ENCODE results near the gene ETFB. TPM values are rescaled to one million over a fixed set of nuclear protein-coding genes. Genes with fewer than 3 reads are reported as not detected.
"Not testable (repeated sequence)": the region's sequence is repeated elsewhere in the genome, so short reads cannot be mapped to it uniquely, and the experiment has no call there.

ETFB gene
- total and polyA plus RNA-seq, 2 experiments from 2014 or later, result 84.3 to 146 TPM

DNA sequence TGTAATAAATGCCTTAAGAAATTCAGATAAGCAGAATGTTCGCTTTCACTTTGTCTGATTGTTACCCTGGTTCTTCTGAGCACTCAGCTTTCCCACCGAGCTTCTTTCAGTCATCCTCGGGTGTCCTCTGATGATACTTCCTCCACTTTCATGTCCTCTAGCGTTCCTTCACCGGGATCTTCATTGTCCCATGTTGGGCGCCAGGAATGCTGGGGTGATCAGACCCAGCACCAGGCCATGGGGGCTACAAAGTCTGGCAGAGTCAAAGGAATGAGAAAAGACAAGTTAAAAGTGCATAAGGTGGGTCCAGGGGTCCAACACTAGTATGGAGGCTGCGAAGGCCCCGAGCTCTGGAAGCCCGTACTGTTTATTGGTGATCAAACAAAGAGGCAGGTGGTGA, 35.9 kb upstream of the ETFB start:
- no peaks in the 10 kb centered on the region for H3K79me2 ChIP-seq (ENCODE audit: insufficient read depth)
- H3F3A ChIP-seq (ENCODE audit: insufficient read depth), result no peaks in the 10 kb centered on the region
- no peaks in the 10 kb centered on the region for H3K9me3 ChIP-seq (ENCODE audit: low read depth)
- H3K4me2 ChIP-seq (ENCODE audit: unreplicated experiment), result no peak overlapping the region
- H3K4me3 ChIP-seq, result no peak overlapping the region
- H4K20me1 ChIP-seq (ENCODE audit: insufficient read depth), result no peaks in the 10 kb centered on the region
- no peak for DNase-seq
- no peak overlapping the region for H2AFZ ChIP-seq
- no peak overlapping the region for H3K27ac ChIP-seq
- no peaks in the 10 kb centered on the region for H3K36me3 ChIP-seq (ENCODE audit: low read depth)
- in situ Hi-C loops (cut with MboI), result no loop called here
- no peak for TF ChIP-seq EZH2phosphoT487 (IDR thresholded peaks at IDR 0.05; ENCODE audit: insufficient read depth, low read depth)
- no peak for TF ChIP-seq EZH2 (IDR thresholded peaks at IDR 0.05; ENCODE audit: insufficient read depth, poor library complexity, severe bottlenecking)
- no peaks in the 10 kb centered on the region for H3K9me2 ChIP-seq (ENCODE audit: insufficient read depth)
- no peaks in the 10 kb centered on the region for H3K4me1 ChIP-seq (ENCODE audit: insufficient read depth)
- H3K27me3 ChIP-seq (replicated peaks; ENCODE audit: insufficient read depth), result no peaks in the 10 kb centered on the region
- H3K9ac ChIP-seq, result no peak overlapping the region
- WGBS, 2 experiments (ENCODE audit: low coverage in 1 of 2, low lambda C conversion rate in 2 of 2, missing lambda C conversion rate in 2 of 2), result 78 to 80% methylated on average over 9 of the region's 9 CpGs

DNA sequence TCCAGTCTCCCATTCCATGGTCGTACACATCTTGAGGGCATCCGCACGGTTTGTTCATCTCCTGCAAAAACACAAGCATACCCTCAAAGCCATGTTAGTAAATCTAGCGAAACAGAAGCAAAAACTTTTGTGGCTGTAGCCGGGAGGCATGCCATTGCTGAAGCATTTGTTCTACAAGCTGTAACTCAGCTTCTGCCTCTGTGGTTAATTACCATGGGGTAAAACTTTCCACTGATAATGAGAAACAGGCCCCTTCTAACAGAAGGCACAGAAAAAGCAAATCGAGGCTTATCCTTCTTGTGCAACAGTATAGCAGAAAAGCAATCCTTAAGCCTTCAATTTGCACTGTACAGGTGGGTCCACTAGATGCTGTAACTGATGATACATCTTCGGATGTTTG, 33.7 kb upstream of the ETFB start:
- H3K79me2 ChIP-seq (ENCODE audit: insufficient read depth); H3K9me3 ChIP-seq (ENCODE audit: low read depth); in situ Hi-C loops (cut with MboI); H3K9ac ChIP-seq; H4K20me1 ChIP-seq (ENCODE audit: insufficient read depth); H3K4me1 ChIP-seq (ENCODE audit: insufficient read depth); H3K27me3 ChIP-seq (replicated peaks; ENCODE audit: insufficient read depth); DNase-seq; H3K9me2 ChIP-seq (ENCODE audit: insufficient read depth); H3K27ac ChIP-seq; H3K4me3 ChIP-seq; H2AFZ ChIP-seq; H3K4me2 ChIP-seq (ENCODE audit: unreplicated experiment); H3F3A ChIP-seq (ENCODE audit: insufficient read depth); H3K36me3 ChIP-seq (ENCODE audit: low read depth): not testable (repeated sequence)
- WGBS, 2 experiments (ENCODE audit: low coverage in 1 of 2, low lambda C conversion rate in 2 of 2, missing lambda C conversion rate in 2 of 2), result 13 to 23% methylated on average over 7 of the region's 7 CpGs

DNA sequence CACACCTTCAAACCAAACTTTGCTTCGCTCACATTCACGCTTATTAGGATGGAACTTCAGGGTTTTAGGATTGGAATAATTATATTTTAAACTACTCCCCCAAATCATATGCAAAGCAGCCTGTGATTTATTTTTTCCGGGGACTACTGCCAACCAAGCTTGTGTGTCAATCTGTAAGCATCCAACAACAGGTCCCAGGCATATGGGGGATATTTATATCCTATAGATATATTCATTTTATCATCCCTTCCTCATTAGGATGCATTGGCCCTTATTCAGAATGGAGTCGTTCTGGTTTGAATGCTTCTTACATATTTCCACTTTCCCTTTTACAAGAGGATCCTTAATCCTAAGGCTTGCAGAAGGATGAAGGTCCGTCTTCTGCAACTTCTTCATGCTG, 33.0 kb upstream of the ETFB start:
- TF ChIP-seq EZH2phosphoT487 (IDR thresholded peaks at IDR 0.05; ENCODE audit: insufficient read depth, low read depth) (no peak), EZH2 (IDR thresholded peaks at IDR 0.05; ENCODE audit: insufficient read depth, poor library complexity, severe bottlenecking) (no peak)
- DNase-seq, result no peak
- Histone ChIP-seq H3K27ac (no peak overlapping the region), H4K20me1 (ENCODE audit: insufficient read depth) (no peaks in the 10 kb centered on the region), H3K9me3 (ENCODE audit: low read depth) (no peaks in the 10 kb centered on the region), H3K9ac (no peak overlapping the region), H3K4me1 (ENCODE audit: insufficient read depth) (no peaks in the 10 kb centered on the region), H3K9me2 (ENCODE audit: insufficient read depth) (no peaks in the 10 kb centered on the region), H3K79me2 (ENCODE audit: insufficient read depth) (no peaks in the 10 kb centered on the region), H3K4me2 (ENCODE audit: unreplicated experiment) (no peak overlapping the region), H2AFZ (no peak overlapping the region), H3F3A (ENCODE audit: insufficient read depth) (no peaks in the 10 kb centered on the region), H3K27me3 (replicated peaks; ENCODE audit: insufficient read depth) (no peaks in the 10 kb centered on the region), H3K4me3 (no peak overlapping the region), H3K36me3 (ENCODE audit: low read depth) (no peaks in the 10 kb centered on the region)
- in situ Hi-C loops (cut with MboI), result no loop called here
- WGBS, 2 experiments (ENCODE audit: low coverage in 1 of 2, low lambda C conversion rate in 2 of 2, missing lambda C conversion rate in 2 of 2), result 26 to 31% methylated on average over 5 of the region's 5 CpGs

DNA sequence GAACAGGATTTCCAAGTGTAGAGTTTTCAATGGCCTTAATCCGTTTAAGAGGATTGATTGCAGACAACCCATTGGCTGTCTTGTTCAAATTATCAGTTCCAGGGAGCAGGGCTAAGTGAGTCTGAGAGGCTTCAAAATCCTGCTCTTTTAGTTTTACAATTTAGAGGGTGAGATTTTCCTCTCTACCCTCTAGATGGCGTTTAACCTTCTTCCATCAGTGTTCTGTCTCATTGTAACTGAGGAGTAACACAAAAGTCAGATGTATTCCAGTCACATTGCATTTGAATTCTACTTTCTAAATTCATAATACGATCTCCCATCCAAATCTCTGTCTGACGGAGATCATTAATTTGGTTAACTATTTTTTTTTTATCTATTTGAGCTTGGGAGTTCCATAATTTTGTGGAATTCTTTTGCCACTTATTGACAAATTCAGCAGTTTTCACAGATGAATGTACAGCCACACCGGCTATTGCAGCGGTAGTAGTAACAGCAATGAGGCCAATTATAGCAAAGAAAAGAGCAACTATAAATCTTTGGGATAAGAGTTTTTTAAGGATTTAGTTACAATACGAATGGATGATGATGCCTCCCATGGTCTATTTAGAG, 32.0 kb upstream of the ETFB start:
- in situ Hi-C loops (cut with MboI), result no loop called here
- H3K79me2 ChIP-seq (ENCODE audit: insufficient read depth), result no peaks in the 10 kb centered on the region
- H4K20me1 ChIP-seq (ENCODE audit: insufficient read depth), result no peaks in the 10 kb centered on the region
- DNase-seq, result peak; percentile 65
- no peaks in the 10 kb centered on the region for H3K9me2 ChIP-seq (ENCODE audit: insufficient read depth)
- H3K36me3 ChIP-seq (ENCODE audit: low read depth), result no peaks in the 10 kb centered on the region
- no peaks in the 10 kb centered on the region for H3K27me3 ChIP-seq (replicated peaks; ENCODE audit: insufficient read depth)
- WGBS, 2 experiments (ENCODE audit: low coverage in 1 of 2, low lambda C conversion rate in 2 of 2, missing lambda C conversion rate in 2 of 2), result 3 to 4% methylated on average over 7 of the region's 7 CpGs
- H3K4me3 ChIP-seq, result no peak overlapping the region
- H3F3A ChIP-seq (ENCODE audit: insufficient read depth), result no peaks in the 10 kb centered on the region
- H3K4me1 ChIP-seq (ENCODE audit: insufficient read depth), result no peaks in the 10 kb centered on the region
- no peak overlapping the region for H3K4me2 ChIP-seq (ENCODE audit: unreplicated experiment)
- no peak for TF ChIP-seq EZH2phosphoT487 (IDR thresholded peaks at IDR 0.05; ENCODE audit: insufficient read depth, low read depth)
- no peak for TF ChIP-seq EZH2 (IDR thresholded peaks at IDR 0.05; ENCODE audit: insufficient read depth, poor library complexity, severe bottlenecking)
- no peak overlapping the region for H3K9ac ChIP-seq
- H2AFZ ChIP-seq, result 0 out of 2 replicates have a peak overlapping the region, but pooled peaks have one; percentile 20
- no peak overlapping the region for H3K27ac ChIP-seq
- H3K9me3 ChIP-seq (ENCODE audit: low read depth), result no peaks in the 10 kb centered on the region

DNA sequence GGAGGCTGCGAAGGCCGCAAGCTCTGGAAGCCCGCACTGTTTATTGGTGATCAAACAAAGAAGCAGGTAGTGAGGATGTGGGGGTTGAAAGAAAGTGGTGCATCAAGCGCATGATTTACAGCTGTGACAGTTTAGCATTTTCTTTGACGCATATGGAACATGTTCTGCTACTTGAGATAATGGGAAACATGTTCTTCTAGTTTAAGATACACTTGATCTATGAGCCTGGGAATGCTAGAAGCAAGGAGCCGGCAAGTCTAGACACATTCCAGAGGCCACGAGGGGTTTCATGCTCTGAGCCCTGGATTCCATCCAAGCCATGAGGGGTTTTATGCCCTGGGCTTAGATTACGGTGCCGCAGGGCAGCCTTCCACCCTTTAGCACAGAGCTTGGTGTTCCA, 31.3 kb upstream of the ETFB start:
- H3K9me2 ChIP-seq (ENCODE audit: insufficient read depth); H3K79me2 ChIP-seq (ENCODE audit: insufficient read depth); in situ Hi-C loops (cut with MboI); H3K4me1 ChIP-seq (ENCODE audit: insufficient read depth); H3K27me3 ChIP-seq (replicated peaks; ENCODE audit: insufficient read depth); H3K9ac ChIP-seq; H3K27ac ChIP-seq; H3F3A ChIP-seq (ENCODE audit: insufficient read depth); H3K4me3 ChIP-seq; H3K9me3 ChIP-seq (ENCODE audit: low read depth); H3K4me2 ChIP-seq (ENCODE audit: unreplicated experiment); H4K20me1 ChIP-seq (ENCODE audit: insufficient read depth); H3K36me3 ChIP-seq (ENCODE audit: low read depth); DNase-seq: not testable (repeated sequence)
- 0 out of 2 replicates have a peak overlapping the region, but pooled peaks have one; percentile 20 for H2AFZ ChIP-seq
- 24 to 28% methylated on average over 9 of the region's 9 CpGs for WGBS, 2 experiments (ENCODE audit: low coverage in 1 of 2, low lambda C conversion rate in 2 of 2, missing lambda C conversion rate in 2 of 2)

Data from GM23248 (cell line).